Measurements from ENCODE around the gene NUP35. TPM values are rescaled to one million over a fixed set of nuclear protein-coding genes. Genes with fewer than 3 reads are reported as not detected.

Gene NUP35
- total and polyA plus RNA-seq, 2 experiments from 2014 or later = 15.7 to 22.6 TPM

- Histone ChIP-seq H3K4me3 (no peak overlapping the region), H3K36me3 (replicated peaks; ENCODE audit: insufficient read depth, low read depth) (no peaks in the 10 kb centered on the region), H3K27me3 (no peaks in the 10 kb centered on the region), H3K9me3 (ENCODE audit: low read depth) (peaks cover 12% of the 10 kb centered on the region), H3K27ac (no peak overlapping the region), H3K4me1 (ENCODE audit: insufficient read depth) (no peaks in the 10 kb centered on the region), H3K4me2 (no peak overlapping the region), H4K20me1 (ENCODE audit: insufficient read depth, poor library complexity, severe bottlenecking) (no peaks in the 10 kb centered on the region), H3K79me2 (peaks cover 3% of the 10 kb centered on the region), H2AFZ (no peak overlapping the region), H3K9me2 (replicated peaks; ENCODE audit: insufficient read depth) (peaks cover 3% of the 10 kb centered on the region)
- WGBS (ENCODE audit: low lambda C conversion rate, missing lambda C conversion rate) = 87% methylated on average over 1 of the region's 1 CpG
- no peak for DNase-seq (ENCODE audit: low spot score)
- TF ChIP-seq EZH2phosphoT487 (IDR thresholded peaks at IDR 0.05; ENCODE audit: low read depth, severe bottlenecking, unreplicated experiment) (no peak), EZH2 (IDR thresholded peaks at IDR 0.05; ENCODE audit: borderline replicate concordance) (no peak), CTCF (IDR thresholded peaks at IDR 0.05; ENCODE audit: poor library complexity) (no peak)
These were observed 62.1 kb downstream of the NUP35 start for GRCh38 chr2:183186296-183186695.

GRCh38 chr2:183186766-183187165 lies 62.5 kb downstream of the NUP35 start:
- no peak for TF ChIP-seq EZH2 (IDR thresholded peaks at IDR 0.05; ENCODE audit: borderline replicate concordance)
- no peak for TF ChIP-seq CTCF (IDR thresholded peaks at IDR 0.05; ENCODE audit: poor library complexity)
- no peak for TF ChIP-seq EZH2phosphoT487 (IDR thresholded peaks at IDR 0.05; ENCODE audit: low read depth, severe bottlenecking, unreplicated experiment)
- Histone ChIP-seq H3K4me1 (ENCODE audit: insufficient read depth) (no peaks in the 10 kb centered on the region), H3K27ac (no peak overlapping the region), H4K20me1 (ENCODE audit: insufficient read depth, poor library complexity, severe bottlenecking) (no peaks in the 10 kb centered on the region), H3K27me3 (no peaks in the 10 kb centered on the region), H2AFZ (no peak overlapping the region), H3K36me3 (replicated peaks; ENCODE audit: insufficient read depth, low read depth) (no peaks in the 10 kb centered on the region), H3K9me3 (ENCODE audit: low read depth) (peaks cover 12% of the 10 kb centered on the region), H3K79me2 (peaks cover 3% of the 10 kb centered on the region), H3K4me2 (no peak overlapping the region), H3K4me3 (no peak overlapping the region), H3K9me2 (replicated peaks; ENCODE audit: insufficient read depth) (peaks cover 3% of the 10 kb centered on the region)
- whole genome bisulfite sequencing (ENCODE audit: low lambda C conversion rate, missing lambda C conversion rate) = 94% methylated on average over 1 of the region's 1 CpG
- DNase-seq (ENCODE audit: low spot score) = no peak

- Histone ChIP-seq H3K27ac (no peak overlapping the region), H3K27me3 (no peaks in the 10 kb centered on the region), H3K79me2 (no peaks in the 10 kb centered on the region), H3K4me1 (ENCODE audit: insufficient read depth) (no peaks in the 10 kb centered on the region), H3K4me3 (no peak overlapping the region), H3K4me2 (no peak overlapping the region), H3K9me2 (replicated peaks; ENCODE audit: insufficient read depth) (no peaks in the 10 kb centered on the region), H4K20me1 (ENCODE audit: insufficient read depth, poor library complexity, severe bottlenecking) (no peaks in the 10 kb centered on the region), H2AFZ (no peak overlapping the region), H3K36me3 (replicated peaks; ENCODE audit: insufficient read depth, low read depth) (no peaks in the 10 kb centered on the region), H3K9me3 (ENCODE audit: low read depth) (no peaks in the 10 kb centered on the region)
- DNase-seq (ENCODE audit: low spot score) = no peak
- 87% methylated on average over 1 of the region's 1 CpG for WGBS (ENCODE audit: low lambda C conversion rate, missing lambda C conversion rate)
- TF ChIP-seq EZH2phosphoT487 (IDR thresholded peaks at IDR 0.05; ENCODE audit: low read depth, severe bottlenecking, unreplicated experiment) (no peak), EZH2 (IDR thresholded peaks at IDR 0.05; ENCODE audit: borderline replicate concordance) (no peak), CTCF (IDR thresholded peaks at IDR 0.05; ENCODE audit: poor library complexity) (no peak)
These were observed 68.1 kb downstream of the NUP35 start for GRCh38 chr2:183192343-183192742.

GRCh38 chr2:183193904-183194303 lies 69.7 kb downstream of the NUP35 start:
- Histone ChIP-seq H3K79me2 (no peaks in the 10 kb centered on the region), H4K20me1 (ENCODE audit: insufficient read depth, poor library complexity, severe bottlenecking) (no peaks in the 10 kb centered on the region), H3K9me3 (ENCODE audit: low read depth) (no peaks in the 10 kb centered on the region), H2AFZ (no peak overlapping the region), H3K4me1 (ENCODE audit: insufficient read depth) (no peaks in the 10 kb centered on the region), H3K4me2 (no peak overlapping the region), H3K27me3 (no peaks in the 10 kb centered on the region), H3K9me2 (replicated peaks; ENCODE audit: insufficient read depth) (no peaks in the 10 kb centered on the region), H3K4me3 (no peak overlapping the region), H3K27ac (no peak overlapping the region), H3K36me3 (replicated peaks; ENCODE audit: insufficient read depth, low read depth) (no peaks in the 10 kb centered on the region)
- no peak for TF ChIP-seq EZH2 (IDR thresholded peaks at IDR 0.05; ENCODE audit: borderline replicate concordance)
- TF ChIP-seq CTCF (IDR thresholded peaks at IDR 0.05; ENCODE audit: poor library complexity) = no peak
- no peak for TF ChIP-seq EZH2phosphoT487 (IDR thresholded peaks at IDR 0.05; ENCODE audit: low read depth, severe bottlenecking, unreplicated experiment)
- no peak for DNase-seq (ENCODE audit: low spot score)
- WGBS (ENCODE audit: low lambda C conversion rate, missing lambda C conversion rate) = 85% methylated on average over 2 of the region's 2 CpGs

Data from hepatocyte (in vitro differentiated cells).